Activated CD4-positive, CD25-positive, alpha-beta regulatory T cell treated with anti-CD3 and anti-CD28 coated beads, Interleukin-2, amount 50 U/mL, for 16 hours (primary cell): Measurements from ENCODE around the gene ZNF469.

Source experiments
- DNase-seq: peaks from one replicate; pipeline ENCODE4 v3.0.0-alpha.2; 2020; ENCODE audit warnings: low read depth, low spot score

The ZNF469 gene, protein sequence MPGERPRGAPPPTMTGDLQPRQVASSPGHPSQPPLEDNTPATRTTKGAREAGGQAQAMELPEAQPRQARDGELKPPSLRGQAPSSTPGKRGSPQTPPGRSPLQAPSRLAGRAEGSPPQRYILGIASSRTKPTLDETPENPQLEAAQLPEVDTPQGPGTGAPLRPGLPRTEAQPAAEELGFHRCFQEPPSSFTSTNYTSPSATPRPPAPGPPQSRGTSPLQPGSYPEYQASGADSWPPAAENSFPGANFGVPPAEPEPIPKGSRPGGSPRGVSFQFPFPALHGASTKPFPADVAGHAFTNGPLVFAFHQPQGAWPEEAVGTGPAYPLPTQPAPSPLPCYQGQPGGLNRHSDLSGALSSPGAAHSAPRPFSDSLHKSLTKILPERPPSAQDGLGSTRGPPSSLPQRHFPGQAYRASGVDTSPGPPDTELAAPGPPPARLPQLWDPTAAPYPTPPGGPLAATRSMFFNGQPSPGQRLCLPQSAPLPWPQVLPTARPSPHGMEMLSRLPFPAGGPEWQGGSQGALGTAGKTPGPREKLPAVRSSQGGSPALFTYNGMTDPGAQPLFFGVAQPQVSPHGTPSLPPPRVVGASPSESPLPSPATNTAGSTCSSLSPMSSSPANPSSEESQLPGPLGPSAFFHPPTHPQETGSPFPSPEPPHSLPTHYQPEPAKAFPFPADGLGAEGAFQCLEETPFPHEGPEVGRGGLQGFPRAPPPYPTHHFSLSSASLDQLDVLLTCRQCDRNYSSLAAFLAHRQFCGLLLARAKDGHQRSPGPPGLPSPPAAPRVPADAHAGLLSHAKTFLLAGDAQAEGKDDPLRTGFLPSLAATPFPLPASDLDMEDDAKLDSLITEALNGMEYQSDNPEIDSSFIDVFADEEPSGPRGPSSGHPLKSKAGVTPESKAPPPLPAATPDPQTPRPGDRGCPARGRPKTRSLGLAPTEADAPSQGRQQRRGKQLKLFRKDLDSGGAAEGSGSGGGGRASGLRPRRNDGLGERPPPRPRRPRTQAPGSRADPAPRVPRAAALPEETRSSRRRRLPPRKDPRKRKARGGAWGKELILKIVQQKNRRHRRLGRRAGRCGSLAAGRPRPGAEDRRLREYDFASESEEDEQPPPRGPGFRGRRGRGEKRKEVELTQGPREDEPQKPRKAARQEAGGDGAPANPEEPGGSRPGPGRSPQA (N-terminal part only)

DNA sequence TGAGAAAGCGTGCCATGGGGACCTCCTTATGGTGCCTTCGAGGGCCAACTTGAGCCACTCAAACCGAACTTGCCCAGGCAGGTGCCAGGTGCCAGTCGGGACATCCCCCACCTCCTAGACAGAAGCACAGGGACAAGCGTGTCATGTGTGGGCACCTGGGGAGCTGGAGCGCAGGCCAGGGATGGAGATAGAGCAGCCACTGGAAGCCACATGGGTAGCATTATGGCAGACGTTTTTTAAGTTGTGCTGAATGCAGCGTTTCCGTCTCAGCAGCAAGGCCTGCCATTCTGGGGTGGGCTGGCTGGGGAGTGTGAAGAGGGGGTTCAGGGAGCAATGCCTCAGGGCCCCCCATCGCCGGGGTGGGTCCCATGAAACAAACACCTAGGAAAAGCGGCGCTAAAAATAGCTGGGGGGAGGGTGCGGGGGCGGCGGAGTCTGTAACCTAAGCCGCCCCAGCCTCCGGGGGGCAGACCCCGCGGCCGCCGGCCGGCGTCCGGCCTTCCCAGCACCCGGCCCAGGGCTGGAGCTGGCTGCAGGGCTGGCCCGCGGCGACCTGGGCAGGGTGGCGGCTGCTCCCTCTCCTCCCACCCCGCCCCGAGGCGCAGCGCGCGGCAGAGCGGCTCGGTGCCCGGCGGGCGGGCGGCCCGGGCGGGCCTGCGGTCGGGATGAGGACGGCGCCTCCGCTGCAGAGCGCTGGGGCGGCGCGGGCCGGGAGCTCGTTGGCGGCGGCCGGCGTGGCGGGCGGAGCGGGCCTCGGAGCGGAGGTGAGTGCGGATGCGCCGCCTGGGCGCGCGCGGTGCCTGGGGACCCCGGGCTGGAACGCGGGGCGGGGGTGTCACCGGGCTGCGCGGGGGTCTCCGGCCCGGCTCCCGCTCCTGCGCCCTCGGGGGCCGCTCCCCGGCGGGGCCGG is at the start of gene ZNF469:
Gene ZNF469 (plus strand): TSS at position 469 of the 910 bp plus-strand sequence. CDS start 44,512 bp downstream, outside the sequence.
- DNase-seq: no peak

DNA sequence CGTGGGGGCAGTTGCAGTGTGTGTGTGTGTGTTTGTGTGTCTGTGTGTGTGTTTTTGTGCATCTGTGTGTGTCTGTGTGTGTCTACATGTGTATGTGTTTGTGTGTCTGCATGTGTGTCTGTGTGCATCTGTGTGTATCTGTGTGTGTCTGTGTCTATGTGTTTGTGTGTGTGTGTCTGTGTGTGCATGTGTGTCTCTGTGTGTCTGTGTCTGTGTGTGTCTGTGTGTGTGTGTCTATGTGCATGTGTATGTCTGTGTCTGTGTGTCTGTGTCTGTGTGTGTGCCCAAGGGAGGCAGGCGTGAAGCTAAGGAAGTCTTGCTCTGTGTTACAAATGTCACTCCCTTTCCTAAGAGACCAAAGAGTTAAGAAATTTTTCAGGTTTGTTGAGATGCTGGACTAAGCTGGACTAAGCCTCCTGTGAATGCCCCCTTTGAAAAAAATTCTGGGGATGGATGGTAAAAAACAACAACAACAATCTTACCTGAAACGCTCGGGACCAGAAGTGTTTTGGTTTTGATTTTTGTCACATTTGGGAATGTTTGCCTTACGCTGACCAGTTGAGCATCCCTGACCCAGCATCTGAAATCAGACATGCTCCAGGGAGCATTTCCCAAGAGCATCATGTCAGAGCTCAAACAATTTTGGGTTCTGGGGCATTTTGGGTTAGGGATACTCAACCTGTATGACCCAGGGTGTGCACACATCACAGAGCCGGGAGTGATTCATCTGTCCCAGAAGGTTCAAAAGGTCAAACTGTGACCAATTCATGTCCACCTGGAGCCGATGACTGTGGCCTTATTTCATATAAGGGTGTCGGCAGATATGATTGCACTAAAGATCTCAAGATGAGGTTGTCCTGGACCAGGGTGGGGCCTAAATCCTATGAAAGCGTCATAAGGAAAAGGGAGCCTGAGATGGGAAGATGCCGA is 48.6 kb upstream of the ZNF469 start:
- no peak for DNase-seq

DNA sequence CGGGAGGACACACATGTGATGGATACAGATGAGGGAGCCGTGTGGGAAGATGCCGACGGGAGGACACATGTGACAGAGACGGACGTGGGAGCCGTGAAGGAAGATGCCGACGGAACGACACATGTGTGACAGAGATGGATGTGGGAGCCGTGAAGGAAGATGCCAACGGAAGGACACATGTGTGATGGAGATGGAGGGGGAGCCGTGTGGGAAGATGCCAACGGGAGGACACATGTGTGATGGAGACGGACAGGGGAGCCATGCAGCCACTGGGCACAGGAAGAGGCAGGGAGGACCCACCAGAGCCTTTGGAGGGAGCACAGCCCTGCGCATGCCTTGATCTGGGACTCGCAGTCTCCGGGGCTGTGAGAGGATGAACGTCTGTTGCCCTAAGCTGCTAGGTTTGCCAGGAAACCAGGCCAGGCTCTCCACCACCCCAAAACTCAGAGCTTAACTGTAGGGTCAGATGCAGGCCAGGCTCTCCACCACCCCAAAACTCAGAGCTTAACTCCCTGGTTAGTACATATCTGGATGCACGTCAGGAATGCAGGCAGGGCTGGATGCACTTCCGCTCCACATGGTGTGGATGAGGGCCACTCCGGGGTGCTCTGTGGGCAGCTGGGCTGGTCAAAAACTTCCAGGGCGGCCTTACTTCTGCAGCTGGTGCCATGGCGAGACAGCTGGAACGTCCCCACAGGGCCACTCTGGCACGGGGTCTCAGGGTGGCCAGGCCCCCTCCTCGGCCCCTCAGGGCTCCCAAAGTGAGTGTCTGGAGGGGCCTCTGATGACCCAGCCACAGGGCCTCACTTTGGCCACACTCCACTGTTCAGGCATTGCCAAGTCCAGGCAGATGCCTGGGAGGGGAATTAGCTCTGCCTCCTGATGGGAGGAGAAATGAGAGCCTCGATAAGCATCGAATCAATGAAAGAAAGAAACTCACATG is 47.7 kb upstream of the ZNF469 start:
- no peak for DNase-seq

DNA sequence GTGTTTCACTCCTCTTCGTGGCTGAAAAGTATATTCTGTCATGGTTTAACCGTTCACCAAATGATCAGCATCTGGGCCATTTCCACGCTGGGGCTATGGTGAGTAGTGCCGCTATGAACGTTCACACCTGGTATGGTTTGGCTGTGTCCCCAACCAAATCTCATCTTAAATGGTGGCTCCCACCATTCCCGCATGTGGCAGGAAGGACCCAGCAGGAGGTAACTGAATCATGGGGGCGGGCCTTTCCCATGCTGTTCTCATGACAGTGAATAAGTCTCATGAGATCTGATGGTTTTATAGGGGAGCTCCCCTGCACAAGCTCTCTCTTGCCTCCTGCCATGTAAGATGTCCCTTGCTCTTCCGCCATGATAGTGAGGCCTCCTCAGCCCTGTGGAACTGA is 45.7 kb upstream of the ZNF469 start:
- DNase-seq: no peak

DNA sequence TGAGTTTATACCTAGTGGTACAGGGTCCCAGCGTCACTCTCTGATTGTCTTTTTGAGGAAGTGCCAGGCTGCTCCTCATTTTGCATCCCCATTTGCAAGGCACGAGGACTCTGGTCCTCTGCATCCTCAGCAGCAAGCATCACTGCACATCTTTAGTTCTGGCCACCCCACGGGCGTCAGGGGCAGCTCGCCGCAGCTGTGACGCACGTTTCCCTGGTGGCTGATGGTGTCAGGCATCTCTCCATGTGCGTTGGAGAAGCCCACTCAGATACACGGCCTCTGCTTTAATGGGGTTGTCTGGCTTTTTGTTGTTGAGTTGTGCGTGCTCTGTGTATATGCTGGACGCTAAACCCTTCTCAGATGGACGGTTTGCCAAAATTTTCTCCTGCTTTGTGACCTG is 45.2 kb upstream of the ZNF469 start:
- DNase-seq: no peak

DNA sequence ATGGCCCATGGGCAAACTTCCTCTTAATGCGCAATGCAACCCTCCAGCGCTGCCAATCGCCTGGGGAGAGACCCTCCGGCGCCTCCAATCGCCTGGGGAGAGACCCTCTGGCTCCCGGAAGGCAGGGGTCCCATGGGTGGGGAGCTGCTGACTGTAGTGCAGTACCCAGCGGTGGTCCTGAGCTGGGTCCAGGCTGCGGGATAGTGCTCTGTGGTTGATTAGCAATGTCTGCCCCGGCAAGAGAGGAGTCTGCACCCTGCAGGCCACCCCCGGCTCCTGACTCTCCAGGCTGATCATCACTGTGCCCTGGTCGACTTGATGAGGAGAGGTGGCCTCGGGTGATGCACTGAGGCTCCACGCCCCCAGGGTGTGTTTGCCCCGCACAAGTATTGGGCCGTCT is 44.6 kb upstream of the ZNF469 start:
- DNase-seq: no peak

DNA sequence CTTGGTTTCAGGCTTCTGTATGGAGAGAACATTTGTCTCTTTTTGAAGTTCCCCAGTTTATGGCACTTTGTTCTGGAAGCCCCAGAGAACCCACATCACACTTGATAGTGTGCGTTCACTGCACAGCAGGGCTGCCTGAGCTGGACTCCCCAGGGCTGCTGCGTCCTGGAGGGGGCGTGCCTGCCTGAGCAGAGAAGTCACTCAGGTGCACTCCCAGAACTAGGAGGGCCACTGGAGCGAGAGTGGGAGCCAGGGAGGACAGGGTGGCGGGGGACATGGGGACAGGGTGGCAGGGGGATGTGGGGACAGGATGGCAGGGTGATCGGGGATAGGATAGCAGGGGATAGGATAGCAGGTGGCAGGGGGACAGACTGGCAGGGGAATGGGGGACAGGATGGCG is 43.9 kb upstream of the ZNF469 start:
- no peak for DNase-seq

DNA sequence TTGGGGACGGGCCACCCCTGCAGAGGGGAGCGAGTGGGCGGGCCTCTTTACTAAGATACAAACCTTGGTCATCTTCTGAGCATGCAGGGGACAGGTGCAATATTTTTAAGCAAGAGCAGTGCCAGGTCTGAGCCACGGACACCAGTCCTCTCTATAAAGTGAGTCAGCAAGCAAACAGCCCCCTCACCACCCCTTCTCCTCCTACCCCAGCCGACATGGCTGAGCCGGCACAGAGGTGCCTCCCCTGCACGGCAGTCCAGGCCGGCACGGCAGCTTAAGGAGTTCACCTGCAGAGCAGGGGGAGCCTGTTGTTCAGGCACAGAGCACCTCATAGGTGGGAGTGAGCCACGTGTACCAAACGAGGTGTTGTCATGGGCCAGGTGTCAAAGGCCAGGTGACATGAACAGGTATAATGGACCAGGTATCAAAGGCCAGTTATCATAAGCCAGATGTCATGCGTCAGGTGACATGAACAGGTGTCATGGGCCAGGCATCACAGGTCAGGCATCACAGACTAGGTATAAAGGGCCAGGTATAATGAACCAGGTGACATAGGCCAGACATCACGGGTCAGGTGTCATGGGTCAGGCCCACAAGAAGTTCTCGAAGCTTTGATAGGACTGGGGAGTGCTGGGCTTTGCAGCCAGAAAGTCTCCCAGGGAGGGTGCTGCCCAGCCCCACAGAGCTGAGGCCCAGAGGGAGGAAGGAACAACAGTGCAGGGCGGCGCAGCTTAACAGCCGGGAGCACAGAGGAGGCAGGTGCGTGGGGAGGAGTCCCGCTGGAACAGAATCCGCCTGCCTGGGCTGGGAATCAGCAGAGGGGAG is 42.6 kb upstream of the ZNF469 start:
- no peak for DNase-seq

DNA sequence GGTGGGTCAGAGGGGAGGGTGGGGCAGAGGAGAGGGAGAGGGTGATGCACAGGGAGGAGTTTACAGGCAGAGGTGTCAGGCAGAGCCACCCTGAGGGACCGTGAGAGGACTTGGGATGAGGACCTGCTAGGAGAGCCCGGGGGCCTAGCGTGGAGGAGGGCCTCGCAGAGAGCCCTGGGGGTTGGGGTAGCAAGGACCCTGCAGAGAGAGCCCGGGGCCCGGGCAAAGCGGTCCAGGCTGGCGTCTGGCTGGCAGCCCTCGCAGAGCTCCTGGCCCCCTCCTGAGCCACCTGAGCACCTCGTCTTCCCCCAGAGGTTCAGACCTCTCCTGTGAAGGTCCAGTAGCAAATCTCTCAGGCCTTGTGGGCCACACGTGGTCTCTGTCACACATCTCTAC is 42.0 kb upstream of the ZNF469 start:
- DNase-seq: no peak

DNA sequence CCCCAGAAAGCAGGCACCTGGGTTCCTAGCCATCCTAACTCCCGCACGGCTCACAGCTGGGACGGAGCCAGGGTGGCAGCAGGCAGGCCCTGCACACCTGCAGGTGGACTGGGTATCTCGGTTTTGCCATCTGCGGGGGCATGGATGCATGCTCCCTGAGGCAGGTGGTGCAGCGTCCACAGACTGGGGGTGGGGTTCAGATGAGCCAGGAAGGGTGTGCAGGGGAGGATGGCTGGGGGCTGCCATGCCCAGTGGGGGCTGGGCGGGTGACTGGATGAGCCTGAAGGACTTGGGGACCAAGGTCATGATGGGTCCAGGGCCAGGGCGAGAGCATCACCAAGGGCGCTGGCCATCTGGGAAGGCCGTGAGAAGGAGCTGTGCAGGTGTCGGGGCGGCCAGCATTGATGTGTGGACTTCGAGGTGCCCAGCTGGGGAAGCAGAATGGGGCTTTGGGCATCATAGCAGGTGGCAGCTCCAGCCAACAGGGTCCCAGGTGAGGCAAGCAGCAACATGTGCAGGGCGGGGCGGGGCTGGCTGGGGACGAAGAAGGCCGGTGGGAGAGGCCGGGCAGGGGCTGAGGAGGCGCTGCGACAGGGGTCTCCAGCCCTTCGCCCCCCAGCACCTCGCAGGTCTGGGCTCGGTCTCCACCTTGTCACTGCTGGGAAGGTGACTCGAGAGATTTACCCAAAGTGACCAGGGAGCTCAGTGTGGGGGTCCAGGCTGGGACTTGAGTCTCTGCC is 41.0 kb upstream of the ZNF469 start:
- no peak for DNase-seq

DNA sequence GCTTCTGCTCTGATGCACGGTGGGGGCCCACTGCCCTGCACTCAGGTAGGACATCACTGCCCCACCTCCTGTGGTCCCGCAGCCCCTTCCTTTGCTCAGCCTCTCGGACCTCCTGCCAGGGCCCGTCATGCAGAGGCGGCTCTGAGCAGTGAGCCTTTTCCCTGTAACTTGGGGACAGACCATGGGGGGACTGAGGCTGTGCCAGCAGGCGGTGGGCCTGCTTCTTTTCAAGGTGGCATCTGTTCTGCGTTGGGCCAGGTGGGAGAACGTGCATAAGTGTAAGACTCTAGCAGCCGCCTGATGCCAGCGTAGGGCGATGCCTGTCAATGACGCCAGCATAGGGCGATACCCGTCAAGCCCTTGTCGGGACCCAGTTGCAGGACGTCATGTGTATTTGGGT is 40.3 kb upstream of the ZNF469 start:
- no peak for DNase-seq

DNA sequence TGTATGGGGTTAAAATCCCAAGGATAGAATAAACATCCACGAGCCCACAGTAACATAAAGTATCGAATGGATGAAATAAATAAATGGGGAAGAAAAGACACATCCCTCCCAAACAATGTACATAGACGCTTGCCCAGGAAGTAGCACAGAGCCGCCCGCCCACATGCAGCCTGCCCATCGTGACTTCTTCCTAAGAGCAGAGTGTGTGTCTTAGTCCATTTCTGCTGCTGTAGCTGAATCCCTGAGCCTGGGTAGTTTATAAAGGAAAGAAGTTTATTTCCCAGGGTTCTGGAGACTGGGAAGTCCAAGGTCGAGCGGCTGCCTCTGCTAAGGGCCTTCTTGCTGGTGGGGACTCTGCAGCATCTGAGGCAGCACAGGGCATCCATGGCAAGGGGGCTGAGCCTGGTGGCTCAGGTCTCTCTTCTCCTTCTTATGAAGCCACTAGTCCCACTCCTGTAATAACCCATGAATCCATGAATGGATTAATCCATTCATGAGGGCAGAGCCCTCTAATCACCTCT is 39.4 kb upstream of the ZNF469 start:
- DNase-seq: no peak

DNA sequence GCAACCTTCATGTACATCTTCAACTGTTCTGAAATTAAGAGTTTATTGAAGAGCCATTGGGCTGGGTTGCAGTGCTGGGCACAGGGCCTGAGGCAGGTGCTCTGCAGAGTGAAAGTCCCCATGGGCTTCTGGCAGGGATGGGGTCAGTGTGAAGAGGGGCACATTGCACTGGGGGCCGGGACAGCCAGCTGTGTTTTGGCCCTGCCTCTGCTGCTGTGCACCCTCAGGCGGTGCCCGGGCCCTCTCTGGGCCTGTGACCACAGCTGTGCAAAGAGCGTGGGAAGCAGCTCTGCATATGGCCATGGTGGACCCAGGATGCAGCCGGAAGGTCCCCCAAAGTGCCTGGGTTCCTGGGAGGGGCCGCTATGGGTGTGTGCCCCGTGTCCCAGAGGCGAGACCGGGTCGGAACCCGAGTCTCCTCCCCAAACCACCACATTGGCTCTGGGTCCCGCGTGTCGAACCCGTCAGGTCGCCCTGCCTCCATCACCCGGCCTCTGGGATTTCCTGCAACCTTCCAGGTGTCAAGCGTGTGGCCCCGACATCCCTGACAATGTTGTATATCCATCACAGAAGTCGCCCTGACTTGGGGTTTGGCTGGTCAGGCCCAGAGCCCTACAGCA is 38.2 kb upstream of the ZNF469 start:
- no peak for DNase-seq

DNA sequence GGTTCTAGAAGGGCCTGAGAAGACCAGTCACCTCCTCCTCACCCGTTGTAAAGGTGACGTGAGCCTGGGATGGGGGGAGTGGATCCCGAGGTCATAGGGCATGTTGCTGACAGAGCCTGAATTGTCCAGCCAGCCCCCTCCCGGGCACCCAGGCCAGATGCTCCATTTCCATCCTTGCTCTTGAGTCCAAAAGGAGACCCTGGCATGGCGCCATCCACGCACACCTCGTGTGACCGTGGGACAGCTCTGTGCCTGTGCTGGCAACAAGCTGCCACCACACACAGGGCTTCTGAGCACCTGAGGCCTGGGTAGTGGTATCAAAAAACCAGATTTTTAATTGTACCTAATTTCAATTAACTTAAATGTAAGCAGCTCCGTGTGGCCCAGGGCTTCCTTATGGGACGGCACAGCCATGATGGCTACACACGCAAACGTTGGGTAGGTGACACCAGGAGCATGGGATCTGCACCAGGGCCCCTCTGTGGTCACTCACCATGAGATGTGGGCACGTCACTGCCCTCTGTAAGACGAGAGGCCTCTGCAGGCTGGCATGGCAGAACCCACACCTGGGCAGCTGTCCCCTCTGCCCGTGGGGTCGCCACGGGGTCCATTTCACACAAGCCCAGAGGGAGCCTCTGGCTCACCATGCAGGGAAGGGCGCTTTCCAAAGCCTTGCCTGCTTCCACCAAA is 37.6 kb upstream of the ZNF469 start:
- no peak for DNase-seq

DNA sequence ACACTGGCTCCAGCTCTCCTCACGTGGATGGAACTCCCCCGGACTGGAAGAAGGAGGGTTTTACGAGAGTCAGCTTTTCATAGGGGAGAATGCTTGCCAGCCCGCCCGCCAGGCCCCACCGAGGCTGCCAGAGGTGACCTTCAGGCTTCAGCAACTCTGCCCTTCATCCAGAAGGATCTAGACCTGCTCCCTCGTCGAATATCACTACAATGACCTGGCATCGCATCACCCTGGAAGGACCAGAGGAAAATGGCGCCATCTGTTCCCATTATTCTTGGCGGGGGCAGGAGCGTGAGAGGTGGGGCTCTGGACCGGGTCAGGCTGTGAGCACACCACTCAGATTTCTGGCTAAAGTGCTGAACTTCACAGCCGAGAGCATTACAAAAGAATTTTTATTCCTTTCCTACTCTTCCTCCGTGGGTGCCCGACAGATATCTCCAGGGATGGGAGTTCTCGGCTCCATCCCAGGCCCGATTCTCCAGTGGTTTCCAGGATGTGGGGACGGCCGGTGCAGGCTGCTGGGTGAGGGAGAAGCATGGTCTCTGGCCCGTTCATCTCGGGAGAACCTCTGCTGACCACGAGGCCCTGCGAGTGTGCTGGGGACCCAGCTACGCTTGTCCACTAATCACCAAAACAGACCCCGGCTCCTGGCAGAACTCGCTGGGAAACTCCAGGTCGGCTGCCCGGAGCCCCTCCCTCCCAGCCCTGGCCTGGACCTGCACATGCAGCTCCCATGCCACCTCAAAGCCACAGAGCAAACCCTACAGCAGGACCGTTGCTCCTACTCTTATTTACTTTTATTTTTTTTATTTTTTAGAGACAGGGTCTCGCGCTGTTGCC is 36.8 kb upstream of the ZNF469 start:
- no peak for DNase-seq
